Measurements from ENCODE around the gene SVBP.

The SVBP gene

GRCh38 chr1:42773420-42773819, 43.8 kb downstream of the SVBP start:
- Mint-ChIP-seq H3K27ac (no peak overlapping the region), H3K27me3 (no peaks in the 10 kb centered on the region), H3K4me3 (no peak overlapping the region), H3K4me1 (peaks cover 33% of the 10 kb centered on the region), H3K36me3 (peaks cover 52% of the 10 kb centered on the region), H3K9me3 (no peaks in the 10 kb centered on the region)
- no peak for DNase-seq
- CTCF ChIA-PET = interaction anchor here (7.8 kb wide), 1 partner anchor 299 kb away, joined by 103 read pairs; no protein-coding TSS in a partner anchor

- Mint-ChIP-seq H3K4me3 (no peak overlapping the region), H3K9me3 (no peaks in the 10 kb centered on the region), H3K4me1 (peaks cover 37% of the 10 kb centered on the region), H3K36me3 (peaks cover 27% of the 10 kb centered on the region), H3K27ac (no peak overlapping the region), H3K27me3 (no peaks in the 10 kb centered on the region)
- CTCF ChIA-PET = no interaction called here
- DNase-seq = no peak
These were observed 47.4 kb downstream of the SVBP start for GRCh38 chr1:42769811-42770210.

- peaks cover 42% of the 10 kb centered on the region for H3K4me1 Mint-ChIP-seq
- peaks cover 22% of the 10 kb centered on the region for H3K36me3 Mint-ChIP-seq
- no peak for DNase-seq
- H3K27me3 Mint-ChIP-seq = no peaks in the 10 kb centered on the region
- no peak overlapping the region for H3K4me3 Mint-ChIP-seq
- H3K9me3 Mint-ChIP-seq = no peaks in the 10 kb centered on the region
- no peak overlapping the region for H3K27ac Mint-ChIP-seq
- CTCF ChIA-PET = interaction anchor here (2.6 kb wide), 1 partner anchor 305 kb away, joined by 11 read pairs; no protein-coding TSS in a partner anchor
These were observed 49.0 kb downstream of the SVBP start for GRCh38 chr1:42768172-42768571.

- Mint-ChIP-seq H3K4me3 (no peak overlapping the region), H3K27me3 (no peaks in the 10 kb centered on the region), H3K27ac (peak overlapping the region; percentile 93), H3K36me3 (peaks cover 19% of the 10 kb centered on the region), H3K9me3 (no peaks in the 10 kb centered on the region), H3K4me1 (peaks cover 39% of the 10 kb centered on the region)
- no peak for DNase-seq
- CTCF ChIA-PET = interaction anchor here (0.8 to 2.6 kb wide), 7 partner anchors 10 to 306 kb away, joined by 3 to 15 read pairs (median 5); no protein-coding TSS in a partner anchor
These were observed 49.6 kb downstream of the SVBP start for GRCh38 chr1:42767510-42768000.

- Mint-ChIP-seq H3K27ac (peak within 1 kb of the TSS; percentile 93), H3K27me3 (no peaks in the 10 kb centered on the region), H3K4me1 (peaks cover 40% of the 10 kb centered on the region), H3K36me3 (peaks cover 20% of the 10 kb centered on the region), H3K9me3 (no peaks in the 10 kb centered on the region), H3K4me3 (no peak within 1 kb of the TSS)
- CTCF ChIA-PET = interaction anchor here (0.8 to 2.6 kb wide), 11 partner anchors 10 to 306 kb away, joined by 3 to 15 read pairs (median 4); no protein-coding TSS in a partner anchor
- DNase-seq = peak; percentile 100
These were observed 50.3 kb downstream of the SVBP start, which contains the start of the genes C1orf50 and P3H1 for GRCh38 chr1:42766741-42767509. Gene C1orf50, plus strand, starts transcription at chr1:42767249. Its CDS starts 63 bp downstream, at chr1:42767312. Gene P3H1, minus strand, starts transcription at chr1:42767028. Its CDS starts 57 bp downstream, at chr1:42766971.

GRCh38 chr1:42765832-42766740, 51.1 kb downstream of the SVBP start:
- CTCF ChIA-PET = interaction anchor here (0.7 to 2.6 kb wide), 16 partner anchors 9 to 623 kb away, joined by 3 to 15 read pairs (median 4); no protein-coding TSS in a partner anchor
- Mint-ChIP-seq H3K4me1 (peaks cover 40% of the 10 kb centered on the region), H3K27me3 (no peaks in the 10 kb centered on the region), H3K27ac (no peak overlapping the region), H3K4me3 (no peak overlapping the region), H3K9me3 (no peaks in the 10 kb centered on the region), H3K36me3 (peaks cover 21% of the 10 kb centered on the region)
- peak; percentile 46 for DNase-seq

- Mint-ChIP-seq H3K36me3 (peaks cover 15% of the 10 kb centered on the region), H3K27ac (no peak overlapping the region), H3K27me3 (no peaks in the 10 kb centered on the region), H3K9me3 (no peaks in the 10 kb centered on the region), H3K4me1 (peaks cover 35% of the 10 kb centered on the region), H3K4me3 (no peak overlapping the region)
- CTCF ChIA-PET = interaction anchor here (1.6 kb wide), 1 partner anchor 147 kb away, joined by 4 read pairs; no protein-coding TSS in a partner anchor
- no peak for DNase-seq
These were observed 51.9 kb downstream of the SVBP start for GRCh38 chr1:42765269-42765668.

- no peak overlapping the region for H3K4me3 Mint-ChIP-seq
- H3K27me3 Mint-ChIP-seq = no peaks in the 10 kb centered on the region
- CTCF ChIA-PET = interaction anchor here (0.7 to 1.1 kb wide), 3 partner anchors 14 to 83 kb away, joined by 3 to 5 read pairs (median 3); no protein-coding TSS in a partner anchor
- no peak for DNase-seq
- H3K27ac Mint-ChIP-seq = no peak overlapping the region
- H3K9me3 Mint-ChIP-seq = no peaks in the 10 kb centered on the region
- H3K36me3 Mint-ChIP-seq = peaks cover 18% of the 10 kb centered on the region
- H3K4me1 Mint-ChIP-seq = peaks cover 10% of the 10 kb centered on the region
These were observed 54.9 kb downstream of the SVBP start for GRCh38 chr1:42762269-42762668.

GRCh38 chr1:42761567-42761966, 55.6 kb downstream of the SVBP start:
- Mint-ChIP-seq H3K27ac (no peak overlapping the region), H3K27me3 (no peaks in the 10 kb centered on the region), H3K9me3 (no peaks in the 10 kb centered on the region), H3K4me3 (no peak overlapping the region), H3K4me1 (peaks cover 10% of the 10 kb centered on the region), H3K36me3 (peaks cover 23% of the 10 kb centered on the region)
- DNase-seq = no peak
- CTCF ChIA-PET = interaction anchor here (0.7 to 1.1 kb wide), 2 partner anchors 15 to 83 kb away, joined by 3 to 5 read pairs; no protein-coding TSS in a partner anchor

- no peaks in the 10 kb centered on the region for H3K27me3 Mint-ChIP-seq
- no peak overlapping the region for H3K27ac Mint-ChIP-seq
- peaks cover 6% of the 10 kb centered on the region for H3K4me1 Mint-ChIP-seq
- no peak for DNase-seq
- H3K36me3 Mint-ChIP-seq = peaks cover 41% of the 10 kb centered on the region
- H3K4me3 Mint-ChIP-seq = no peak overlapping the region
- CTCF ChIA-PET = interaction anchor here (0.7 to 1.7 kb wide), 4 partner anchors 12 to 181 kb away, joined by 3 to 5 read pairs (median 3); no protein-coding TSS in a partner anchor
- no peaks in the 10 kb centered on the region for H3K9me3 Mint-ChIP-seq
These were observed 58.1 kb downstream of the SVBP start for GRCh38 chr1:42759114-42759513.

GRCh38 chr1:42758641-42759040, 58.6 kb downstream of the SVBP start:
- Mint-ChIP-seq H3K27me3 (no peaks in the 10 kb centered on the region), H3K4me3 (no peak overlapping the region), H3K9me3 (no peaks in the 10 kb centered on the region), H3K4me1 (peaks cover 5% of the 10 kb centered on the region), H3K36me3 (peaks cover 45% of the 10 kb centered on the region), H3K27ac (no peak overlapping the region)
- CTCF ChIA-PET = interaction anchor here (0.6 to 1.7 kb wide), 5 partner anchors 12 to 915 kb away, joined by 3 to 5 read pairs (median 3); no protein-coding TSS in a partner anchor
- no peak for DNase-seq

GRCh38 chr1:42757892-42758275, 59.3 kb downstream of the SVBP start:
- no peaks in the 10 kb centered on the region for H3K9me3 Mint-ChIP-seq
- peaks cover 50% of the 10 kb centered on the region for H3K36me3 Mint-ChIP-seq
- no peaks in the 10 kb centered on the region for H3K27me3 Mint-ChIP-seq
- no peak for DNase-seq
- no peak overlapping the region for H3K27ac Mint-ChIP-seq
- CTCF ChIA-PET = interaction anchor here (0.6 to 2.3 kb wide), 5 partner anchors 9 to 915 kb away, joined by 3 to 15 read pairs (median 5); partner anchors contain the start of genes C1orf50 and P3H1
- no peak overlapping the region for H3K4me3 Mint-ChIP-seq
- peaks cover 4% of the 10 kb centered on the region for H3K4me1 Mint-ChIP-seq
